PC-9 (cell line): ENCODE data around the gene TBPL1.

Experiments
- CTCF ChIP-seq: fragments of 200-600 bp; sonication (generic); conservative IDR thresholded peaks from 2 replicates; pipeline ENCODE4 v1.6.1; 2017; ENCODE audit warnings: mixed run types, antibody characterized with exemption, mild to moderate bottlenecking, moderate library complexity
- EZH2 ChIP-seq: fragments of 200-600 bp; sonication (generic); IDR thresholded peaks from 2 replicates; pipeline ENCODE4 v1.8.0; 2017; ENCODE audit warnings: antibody characterized with exemption, low read depth

GRCh38 chr6:133980168-133980567 is 27.1 kb downstream of the TBPL1 start:
- TF ChIP-seq CTCF (no peak), EZH2 (no peak)
